SK-N-SH treated with all-trans-retinoic acid at 6 μM for 48 hours (cell line): ENCODE results near the gene FAM98A.

Experiments
- ATAC-seq: fragments of 200-7000 bp; cut with Tn5 transposase; 3 replicates; pipeline ENCODE4 v1.9.1; 2020; ENCODE audit warnings: mild to moderate bottlenecking, moderate library complexity
- CREB5 ChIP-seq: fragments of 250-450 bp; sonication (Bioruptor Pico); IDR thresholded peaks from 2 replicates; pipeline ENCODE4 v1.5.1; 2020; ENCODE audit warnings: low read depth, mild to moderate bottlenecking, moderate library complexity
- CSDC2 ChIP-seq: fragments of 250-450 bp; sonication (Bioruptor Pico); IDR thresholded peaks from 2 replicates; pipeline ENCODE4 v1.5.0; 2020; ENCODE audit warnings: mild to moderate bottlenecking, moderate library complexity
- CSRNP3 ChIP-seq: fragments of 250-450 bp; sonication (Bioruptor Pico); IDR thresholded peaks from 2 replicates; pipeline ENCODE4 v1.5.1; 2021; ENCODE audit warnings: mild to moderate bottlenecking, moderate library complexity
- ESRRG ChIP-seq: fragments of 250-450 bp; sonication (Bioruptor Pico); IDR thresholded peaks from 2 replicates; pipeline ENCODE4 v1.6.1; 2021; ENCODE audit warnings: mild to moderate bottlenecking
- GLIS3 ChIP-seq: fragments of 250-450 bp; sonication (Bioruptor Pico); IDR thresholded peaks from 2 replicates; pipeline ENCODE4 v1.5.0; 2020; ENCODE audit warnings: mild to moderate bottlenecking, moderate library complexity
- OSR1 ChIP-seq: fragments of 250-450 bp; sonication (Bioruptor Pico); IDR thresholded peaks from 2 replicates; pipeline ENCODE4 v1.8.0; 2022; ENCODE audit warnings: moderate library complexity, mild to moderate bottlenecking, inconsistent platforms
- PATZ1 ChIP-seq: fragments of 250-450 bp; sonication (Bioruptor Pico); IDR thresholded peaks from 2 replicates; pipeline ENCODE4 v1.8.0; 2020; ENCODE audit warnings: mild to moderate bottlenecking, moderate library complexity, borderline replicate concordance
- POU6F1 ChIP-seq: fragments of 250-450 bp; sonication (Bioruptor Pico); IDR thresholded peaks from 2 replicates; pipeline ENCODE4 v1.8.0; 2021; ENCODE audit warnings: low read depth, mild to moderate bottlenecking, moderate library complexity, borderline replicate concordance
- SNAI2 ChIP-seq: fragments of 250-450 bp; sonication (Bioruptor Pico); IDR thresholded peaks from 2 replicates; pipeline ENCODE4 v1.5.0; 2020; ENCODE audit warnings: mild to moderate bottlenecking, moderate library complexity
- TCF4 ChIP-seq: fragments of 250-450 bp; sonication (Bioruptor Pico); IDR thresholded peaks from 2 replicates; pipeline ENCODE4 v1.8.0; 2021; ENCODE audit warnings: mild to moderate bottlenecking, moderate library complexity, borderline replicate concordance
- TOX ChIP-seq: fragments of 250-450 bp; sonication (Bioruptor Pico); IDR thresholded peaks from 2 replicates; pipeline ENCODE4 v1.8.0; 2021; ENCODE audit warnings: mild to moderate bottlenecking, moderate library complexity, borderline replicate concordance
- TSHZ2 ChIP-seq: fragments of 250-450 bp; sonication (Bioruptor Pico); IDR thresholded peaks from 2 replicates; pipeline ENCODE4 v1.5.0; 2020; ENCODE audit warnings: mild to moderate bottlenecking, moderate library complexity
- ZC3H10 ChIP-seq: fragments of 250-450 bp; sonication (Bioruptor Pico); IDR thresholded peaks from 2 replicates; pipeline ENCODE4 v1.5.1; 2021; ENCODE audit warnings: mild to moderate bottlenecking, moderate library complexity
- ZFP30 ChIP-seq: fragments of 450-650 bp; formaldehyde crosslinking; IDR thresholded peaks from 2 replicates; pipeline ENCODE4 v1.5.0; 2022; ENCODE audit warnings: mild to moderate bottlenecking, moderate library complexity
- ZNF565 ChIP-seq: fragments of 450-650 bp; formaldehyde crosslinking; conservative IDR thresholded peaks from 2 replicates; pipeline ENCODE4 v1.5.0; 2020; ENCODE audit warnings: low read depth, mild to moderate bottlenecking, moderate library complexity
- ZNF70 ChIP-seq: fragments of 450-650 bp; formaldehyde crosslinking; IDR thresholded peaks from 2 replicates; pipeline ENCODE4 v1.5.0; 2020; ENCODE audit warnings: mild to moderate bottlenecking, moderate library complexity
- ZNF8 ChIP-seq: fragments of 450-650 bp; formaldehyde crosslinking; IDR thresholded peaks from 2 replicates; pipeline ENCODE4 v1.5.0; 2020; ENCODE audit warnings: mild to moderate bottlenecking, moderate library complexity

The FAM98A gene

GRCh38 chr2:33605056-33605455 lies 6.0 kb upstream of the FAM98A start:
- TF ChIP-seq POU6F1 (no peak), OSR1 (CRISPR knock-in tag) (no peak), ZNF8 (CRISPR knock-in tag) (no peak), TOX (no peak), CSDC2 (CRISPR knock-in tag) (no peak), CREB5 (CRISPR knock-in tag) (no peak), TCF4 (CRISPR knock-in tag) (no peak), CSRNP3 (CRISPR knock-in tag) (no peak), TSHZ2 (no peak), ZNF70 (CRISPR knock-in tag) (no peak)
- no peak for ATAC-seq

- TF ChIP-seq GLIS3 (CRISPR knock-in tag) (no peak), ZNF565 (no peak), ZFP30 (CRISPR knock-in tag) (no peak), ESRRG (no peak), CSRNP3 (CRISPR knock-in tag) (no peak), ZC3H10 (CRISPR knock-in tag) (no peak), PATZ1 (CRISPR knock-in tag) (no peak), ZNF70 (CRISPR knock-in tag) (no peak)
- no peak for ATAC-seq
These were observed 4.3 kb upstream of the FAM98A start for GRCh38 chr2:33603416-33603815.

- no peak for ATAC-seq
- TF ChIP-seq PATZ1 (CRISPR knock-in tag) (no peak), SNAI2 (CRISPR knock-in tag) (no peak)
These were observed 3.2 kb upstream of the FAM98A start for GRCh38 chr2:33602201-33602830.
